Prostate gland (tissue), 2 donors: Measurements from ENCODE around the gene ITIH1. TPM values are rescaled to one million over a fixed set of nuclear protein-coding genes. Genes with fewer than 3 reads are reported as not detected.
"Not testable (repeated sequence)": the region's sequence is repeated elsewhere in the genome, so short reads cannot be mapped to it uniquely, and the experiment has no call there.

ENCODE experiments used
- DNase-seq: peaks from one replicate; pipeline ENCODE4 v3.0.0-alpha.2; 2019; ENCODE audit warnings: low spot score
- H3K27ac ChIP-seq, 2 donors: fragments of 200-600 bp; sonication (generic); 2 replicates each; pipeline ENCODE4 v1.5.1; 2017 to 2019
- H3K27me3 ChIP-seq: fragments of 200-600 bp; sonication (generic); replicated peaks from 2 replicates; pipeline ENCODE4 v1.5.1; 2019; ENCODE audit not compliant: insufficient read depth
- H3K36me3 ChIP-seq, 2 donors: fragments of 200-600 bp; sonication (generic); 1 replicate in 1 of 2; 2 replicates in 1 of 2; pipeline versions ENCODE4 v1.5.1 to v1.8.1; 2017 to 2019
- H3K4me1 ChIP-seq: fragments of 200-600 bp; sonication (generic); replicated peaks from 2 replicates; pipeline ENCODE4 v1.5.1; 2019
- H3K4me3 ChIP-seq, 2 donors: fragments of 200-600 bp; sonication (generic); 2 replicates each; pipeline ENCODE4 v1.5.1; 2017 to 2019
- H3K9me3 ChIP-seq: fragments of 200-600 bp; sonication (generic); 2 replicates; pipeline ENCODE4 v1.5.1; 2017
- POLR2A ChIP-seq: fragments of 450-650 bp; IDR thresholded peaks from one replicate; pipeline ENCODE4 v1.6.1; 2016; ENCODE audit warnings: antibody characterized with exemption, mild to moderate bottlenecking
- POLR2AphosphoS5 ChIP-seq: sonication (generic); formaldehyde crosslinking; IDR thresholded peaks from one replicate; pipeline ENCODE4 v1.6.1; 2017; ENCODE audit warnings: antibody characterized with exemption
- WGBS: methylation state at CpG from one replicate; pipeline ENCODE4 v1.1.5; 2018; 5-methylcytosine and 5-hydroxymethylcytosine counted together
- intact Hi-C: fragments of 100-400 bp; cut with DNase I; formaldehyde crosslinking; loops from one replicate; pipeline ENCODE4 v1.14.2; 2022
- total RNA-seq, 2 donors: library from RNA; depleted of rRNA; stranded (reverse); fragments of >200 nt; gene quantifications; one replicate each; pipeline ENCODE4 v1.1.0, GENCODE V29; 2016
- TF ChIP-seq, protein P1 (sequence below), 4 experiments: fragments of 200-600 bp in 2 of 4; fragments of 450-650 bp in 2 of 4; sonication (generic) in 2 of 4; IDR thresholded peaks; 1 replicate in 3 of 4; 2 replicates in 1 of 4; pipeline ENCODE4 v1.5.1; 2016 to 2019; ENCODE audit warnings: antibody characterized with exemption in 4 of 4, mild to moderate bottlenecking in 2 of 4, moderate library complexity in 2 of 4

The ITIH1 gene
- total RNA-seq, 2 donors from 2014 or later, result 3.5 TPM; not detected in 1

DNA sequence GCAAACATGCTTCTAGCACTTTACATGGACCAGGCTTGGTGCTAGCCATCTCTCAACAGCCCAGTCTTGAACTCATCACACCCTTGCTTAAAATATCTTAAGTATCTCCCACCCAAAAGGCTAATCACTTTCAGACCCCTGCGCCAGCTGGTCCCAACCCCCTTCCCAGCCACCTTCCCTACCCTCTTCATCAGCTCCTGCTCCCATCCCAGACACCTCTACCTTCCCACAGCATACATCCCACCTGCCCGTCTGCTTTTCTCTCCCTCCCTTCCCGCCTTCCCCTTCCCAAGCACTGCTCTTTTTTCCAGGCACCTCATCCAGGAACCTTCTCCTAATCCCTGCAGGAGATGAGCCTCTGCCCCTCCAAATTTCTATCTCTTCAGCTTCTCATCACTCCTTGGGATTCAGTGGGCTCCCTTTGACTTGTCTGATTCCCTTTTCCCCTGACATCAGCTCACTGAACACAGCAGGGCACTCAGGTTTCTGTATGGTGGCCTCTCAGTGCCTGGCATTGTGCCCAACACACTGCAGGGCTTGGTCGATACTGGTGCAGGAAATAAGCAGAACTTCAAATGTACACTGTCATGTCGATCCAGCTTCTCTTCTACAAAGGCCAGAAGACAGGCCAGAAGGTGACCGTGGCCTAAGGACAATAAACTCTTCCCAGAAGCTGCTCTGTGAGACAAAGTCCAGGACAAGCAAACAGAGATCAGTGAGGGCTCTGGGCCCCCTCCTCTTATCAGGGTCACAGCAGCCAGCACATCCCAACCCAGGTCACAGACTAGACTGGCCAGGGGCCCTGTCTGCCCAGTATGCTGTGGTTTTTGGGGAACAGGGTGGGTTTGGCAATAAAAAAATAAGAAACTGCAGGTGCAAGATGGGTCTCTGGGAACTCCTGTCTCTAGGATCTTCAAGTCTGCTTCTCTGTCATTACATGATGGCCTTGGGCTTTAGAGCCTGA is 2.2 kb upstream of the ITIH1 start:
- no peak overlapping the region for H3K27ac ChIP-seq
- DNase-seq, result no peak
- H3K9me3 ChIP-seq, result no peaks in the 10 kb centered on the region
- WGBS, result 49% methylated on average over 6 of the region's 6 CpGs
- no peak overlapping the region for H3K4me3 ChIP-seq
- intact Hi-C loops, result loop anchor here (10.0 kb wide), 1 partner anchor 300 kb away; no protein-coding TSS in a partner anchor
- H3K4me1 ChIP-seq, result no peaks in the 10 kb centered on the region
- no peaks in the 10 kb centered on the region for H3K36me3 ChIP-seq
- no peak for TF ChIP-seq POLR2A
- TF ChIP-seq, protein P1, sequence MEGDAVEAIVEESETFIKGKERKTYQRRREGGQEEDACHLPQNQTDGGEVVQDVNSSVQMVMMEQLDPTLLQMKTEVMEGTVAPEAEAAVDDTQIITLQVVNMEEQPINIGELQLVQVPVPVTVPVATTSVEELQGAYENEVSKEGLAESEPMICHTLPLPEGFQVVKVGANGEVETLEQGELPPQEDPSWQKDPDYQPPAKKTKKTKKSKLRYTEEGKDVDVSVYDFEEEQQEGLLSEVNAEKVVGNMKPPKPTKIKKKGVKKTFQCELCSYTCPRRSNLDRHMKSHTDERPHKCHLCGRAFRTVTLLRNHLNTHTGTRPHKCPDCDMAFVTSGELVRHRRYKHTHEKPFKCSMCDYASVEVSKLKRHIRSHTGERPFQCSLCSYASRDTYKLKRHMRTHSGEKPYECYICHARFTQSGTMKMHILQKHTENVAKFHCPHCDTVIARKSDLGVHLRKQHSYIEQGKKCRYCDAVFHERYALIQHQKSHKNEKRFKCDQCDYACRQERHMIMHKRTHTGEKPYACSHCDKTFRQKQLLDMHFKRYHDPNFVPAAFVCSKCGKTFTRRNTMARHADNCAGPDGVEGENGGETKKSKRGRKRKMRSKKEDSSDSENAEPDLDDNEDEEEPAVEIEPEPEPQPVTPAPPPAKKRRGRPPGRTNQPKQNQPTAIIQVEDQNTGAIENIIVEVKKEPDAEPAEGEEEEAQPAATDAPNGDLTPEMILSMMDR (IDR thresholded peaks at IDR 0.05), result no peak
- no peak for TF ChIP-seq POLR2AphosphoS5
- no peaks in the 10 kb centered on the region for H3K27me3 ChIP-seq

DNA sequence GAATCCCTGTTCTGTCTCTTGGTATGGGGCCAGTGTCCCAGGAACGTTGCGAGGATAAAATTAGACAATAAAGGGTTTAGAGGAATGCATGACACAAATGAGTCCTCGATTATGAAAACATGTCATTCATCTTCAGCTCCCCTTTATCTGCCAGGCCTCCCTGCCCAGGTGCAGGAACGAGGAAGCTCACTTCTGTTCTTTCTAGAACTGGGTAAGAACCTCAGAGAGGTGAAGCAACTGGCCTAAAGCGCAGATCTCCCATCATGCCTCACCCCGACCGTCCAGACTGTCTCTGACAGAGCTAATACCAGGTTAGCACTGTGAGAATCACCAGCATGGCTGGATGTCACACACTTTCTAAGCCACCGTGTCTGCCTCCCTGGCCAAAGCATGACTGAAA is 1.5 kb upstream of the ITIH1 start:
- Histone ChIP-seq H3K36me3 (no peaks in the 10 kb centered on the region), H3K4me3 (no peak overlapping the region), H3K27ac (no peak overlapping the region), H3K9me3 (no peaks in the 10 kb centered on the region), H3K4me1 (no peaks in the 10 kb centered on the region), H3K27me3 (no peaks in the 10 kb centered on the region)
- TF ChIP-seq POLR2A (no peak), POLR2AphosphoS5 (no peak)
- TF ChIP-seq, protein P1 (IDR thresholded peaks at IDR 0.05), result no peak
- intact Hi-C loops, result loop anchor here (10.0 kb wide), 1 partner anchor 299 kb away; no protein-coding TSS in a partner anchor
- no peak for DNase-seq
- 54% methylated on average over 8 of the region's 8 CpGs for WGBS

DNA sequence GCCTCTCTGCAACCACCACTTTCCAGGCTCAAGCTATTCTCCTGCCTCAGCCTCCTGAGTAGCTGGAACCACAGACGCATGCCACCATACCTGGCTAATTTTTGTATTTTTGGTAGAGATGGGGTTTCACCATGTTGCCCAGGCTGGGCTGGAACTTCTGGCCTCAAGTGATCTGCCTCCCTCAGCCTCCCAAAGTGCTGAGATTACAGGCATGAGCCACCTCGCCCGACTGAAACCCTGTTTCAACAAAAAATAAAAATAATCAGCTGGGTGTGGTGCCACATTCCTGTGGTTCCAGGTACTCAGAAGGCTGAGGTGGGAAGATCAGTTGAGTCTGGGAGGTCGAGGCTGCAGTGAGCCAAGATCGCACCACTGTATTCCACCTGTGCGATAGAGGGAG is 913 bp upstream of the ITIH1 start:
- DNase-seq, H3K27ac ChIP-seq, H3K4me1 ChIP-seq, H3K36me3 ChIP-seq, H3K4me3 ChIP-seq, H3K27me3 ChIP-seq, H3K9me3 ChIP-seq: not testable (repeated sequence)
- intact Hi-C loops, result loop anchor here (10.0 kb wide), 1 partner anchor 298 kb away; no protein-coding TSS in a partner anchor
- WGBS, result 68% methylated on average over 6 of the region's 6 CpGs

DNA sequence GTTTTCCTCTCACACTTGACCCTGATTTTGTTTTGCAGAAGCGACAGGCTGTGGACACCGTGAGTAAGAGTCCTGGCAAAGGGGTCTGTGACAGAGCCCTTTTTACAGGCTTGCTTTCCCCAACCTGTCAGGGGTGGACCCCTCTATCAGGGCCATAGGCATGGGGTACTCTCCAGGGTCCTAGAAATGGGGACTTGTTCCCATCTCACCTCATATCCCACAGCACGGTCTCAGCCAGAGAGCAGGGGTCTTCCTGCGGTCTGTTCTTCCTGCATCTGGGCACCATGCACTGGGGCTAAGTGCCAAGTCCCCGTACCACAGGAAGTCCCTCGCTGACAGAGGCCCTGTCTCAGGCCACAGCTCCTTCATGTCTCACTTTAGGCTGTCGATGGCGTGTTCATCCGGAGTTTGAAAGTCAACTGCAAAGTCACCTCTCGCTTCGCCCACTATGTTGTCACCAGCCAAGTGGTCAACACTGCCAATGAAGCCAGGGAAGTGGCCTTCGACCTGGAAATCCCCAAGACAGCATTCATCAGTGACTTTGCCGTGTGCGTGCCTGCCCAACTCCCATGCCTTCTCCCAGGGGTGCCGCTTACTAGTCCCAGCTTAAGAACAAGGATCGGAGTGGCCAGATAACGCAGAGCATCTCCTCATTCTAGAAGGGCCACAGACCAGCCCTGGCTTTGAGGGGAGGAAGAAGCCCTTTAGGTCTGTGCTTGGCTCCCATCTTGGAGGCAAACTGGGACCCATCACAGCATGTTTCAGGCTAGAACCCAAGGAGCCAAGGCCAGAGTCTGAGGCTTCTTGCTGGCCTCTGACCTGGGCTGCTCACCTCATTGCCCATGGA is 783 bp downstream of the ITIH1 start:
- DNase-seq, result no peak
- Histone ChIP-seq H3K27ac (no peak overlapping the region), H3K4me1 (no peaks in the 10 kb centered on the region), H3K27me3 (peaks cover 1% of the 10 kb centered on the region), H3K9me3 (no peaks in the 10 kb centered on the region), H3K4me3 (no peak overlapping the region), H3K36me3 (no peaks in the 10 kb centered on the region)
- intact Hi-C loops, result loop anchor here (10.0 kb wide), 1 partner anchor 297 kb away; no protein-coding TSS in a partner anchor
- 88% methylated on average over 17 of the region's 17 CpGs for WGBS
- TF ChIP-seq POLR2AphosphoS5 (no peak), POLR2A (no peak)
- TF ChIP-seq, protein P1 (IDR thresholded peaks at IDR 0.05), result no peak
